ENCODE data around the gene FBRS. TPM values are rescaled to one million over a fixed set of nuclear protein-coding genes. Genes with fewer than 3 reads are reported as not detected.
A peak's percentile ranks its signal among the peaks of the same experiment; 100 is the strongest.
"Not testable (repeated sequence)": the region's sequence is repeated elsewhere in the genome, so short reads cannot be mapped to it uniquely, and the experiment has no call there.

FBRS gene
- total RNA-seq, 1 donor from 2014 or later = 46.2 TPM

GRCh38 chr16:30697264-30698138, 39.3 kb downstream of the FBRS start:
- DNase-seq (ENCODE audit: low spot score) = no peak

DNA sequence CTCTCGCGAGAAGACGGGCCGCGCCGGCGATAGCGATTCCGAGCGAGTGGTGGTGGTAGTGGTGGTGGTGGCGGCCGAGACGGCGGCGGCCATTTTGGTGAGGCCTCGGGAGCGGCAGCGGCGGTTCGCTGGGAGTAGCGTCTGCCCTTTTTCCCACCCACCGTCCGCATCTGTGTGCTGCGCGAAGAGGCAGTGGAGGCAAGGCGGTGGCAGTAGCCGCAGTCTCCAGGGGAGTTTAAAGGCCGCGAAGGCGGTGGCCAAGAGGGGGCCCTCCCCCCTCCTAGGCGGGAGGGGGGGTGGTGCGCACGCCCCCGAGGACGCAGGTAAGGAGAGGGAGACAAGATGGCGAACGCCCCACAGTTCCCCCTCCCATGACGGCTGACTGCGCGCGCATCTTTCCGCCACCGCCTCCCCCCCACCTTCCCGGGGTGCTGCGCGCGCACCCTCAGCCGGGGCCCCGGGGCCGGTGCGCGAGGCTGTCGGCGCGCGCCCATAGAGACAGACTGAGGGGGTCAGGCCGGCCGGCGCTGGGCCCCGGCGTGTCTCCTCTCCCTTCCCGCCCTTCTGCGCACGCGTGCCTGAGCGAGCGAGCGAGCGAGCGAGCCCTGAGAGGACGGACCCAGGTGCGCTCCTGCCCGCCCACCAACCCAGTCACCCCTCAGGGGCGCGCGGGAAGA, 40.0 kb downstream of the FBRS start:
- peak; percentile 100 for DNase-seq (ENCODE audit: low spot score)

GRCh38 chr16:30698816-30699614, 40.8 kb downstream of the FBRS start, which contains the start of gene SRCAP:
Gene SRCAP, plus strand, starts transcription at chr16:30699171. Its CDS starts 1,654 bp downstream, at chr16:30700825.
- DNase-seq (ENCODE audit: low spot score) = peak; percentile 95

GRCh38 chr16:30699615-30700099, 41.4 kb downstream of the FBRS start:
- DNase-seq (ENCODE audit: low spot score) = no peak

- DNase-seq (ENCODE audit: low spot score) = no peak
These were observed 42.3 kb downstream of the FBRS start for GRCh38 chr16:30700491-30700890.

- DNase-seq (ENCODE audit: low spot score) = no peak
These were observed 42.7 kb downstream of the FBRS start for GRCh38 chr16:30700971-30701370.

DNA sequence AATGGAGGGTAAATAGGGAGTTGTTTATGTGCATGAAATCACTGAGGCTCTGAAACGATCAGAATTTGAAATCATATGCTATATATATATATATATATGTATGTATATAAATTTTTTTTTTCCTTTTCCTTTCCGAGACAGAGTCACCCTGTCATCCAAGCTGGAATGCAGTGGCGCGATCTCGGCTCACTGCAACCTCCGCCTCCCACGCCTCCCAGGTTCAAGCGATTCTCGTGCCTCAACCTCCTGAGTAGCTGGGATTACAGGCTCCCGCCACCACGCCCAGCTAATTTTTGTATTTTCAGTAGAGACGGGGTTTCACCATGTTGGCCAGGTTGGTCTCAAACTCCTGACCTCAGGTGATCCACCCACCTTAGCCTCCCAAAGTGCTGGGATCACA, 44.8 kb downstream of the FBRS start:
- DNase-seq (ENCODE audit: low spot score) = not testable (repeated sequence)

GRCh38 chr16:30703971-30704370, 45.7 kb downstream of the FBRS start:
- DNase-seq (ENCODE audit: low spot score) = no peak

GRCh38 chr16:30706046-30706445, 47.8 kb downstream of the FBRS start:
- no peak for DNase-seq (ENCODE audit: low spot score)

GRCh38 chr16:30710971-30711370, 52.7 kb downstream of the FBRS start:
- no peak for DNase-seq (ENCODE audit: low spot score)

DNA sequence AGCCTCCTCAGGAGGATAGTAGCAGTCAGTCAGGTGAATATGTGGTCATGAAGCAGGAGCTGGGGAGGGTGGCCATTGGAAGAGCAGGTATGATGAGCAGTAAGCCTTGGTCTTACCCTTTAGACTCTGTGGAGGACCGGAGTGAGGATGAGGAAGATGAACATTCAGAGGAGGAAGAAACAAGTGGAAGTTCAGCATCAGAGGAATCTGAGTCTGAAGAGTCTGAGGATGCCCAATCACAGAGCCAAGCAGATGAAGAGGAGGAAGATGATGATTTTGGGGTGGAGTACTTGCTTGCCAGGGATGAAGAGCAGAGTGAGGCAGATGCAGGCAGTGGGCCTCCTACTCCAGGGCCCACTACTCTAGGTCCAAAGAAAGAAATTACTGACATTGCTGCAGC, 53.5 kb downstream of the FBRS start:
- no peak for DNase-seq (ENCODE audit: low spot score)

- DNase-seq (ENCODE audit: low spot score) = no peak
These were observed 57.7 kb downstream of the FBRS start for GRCh38 chr16:30715750-30716445.

DNA sequence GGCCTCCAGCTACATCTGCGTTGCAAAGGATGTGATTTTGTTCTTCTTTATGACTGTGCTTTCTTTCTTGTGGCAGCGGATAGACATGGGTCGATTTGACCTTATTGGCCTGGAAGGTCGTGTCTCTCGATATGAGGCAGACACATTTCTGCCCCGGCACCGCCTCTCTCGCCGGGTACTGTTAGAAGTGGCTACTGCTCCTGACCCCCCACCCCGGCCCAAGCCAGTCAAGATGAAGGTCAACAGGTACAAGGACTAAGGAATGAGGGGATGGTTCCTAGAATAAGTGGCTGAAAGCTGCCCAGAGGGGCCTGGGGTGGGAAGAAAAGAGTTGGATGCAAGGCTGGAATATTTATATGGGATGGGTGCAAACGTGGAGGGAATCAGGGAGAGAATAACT, 61.9 kb downstream of the FBRS start:
- DNase-seq (ENCODE audit: low spot score) = no peak

Other genes starting within 250 kb of the FBRS start
- 26.8 TPM for gene DCTPP1, start 228.4 kb upstream of the FBRS start, total RNA-seq
- 48.4 TPM for gene SEPHS2, start 212.6 kb upstream of the FBRS start, total RNA-seq
- 6.8 TPM for gene ITGAL, start 185.7 kb upstream of the FBRS start, total RNA-seq
- gene ZNF768, start 131.9 kb upstream of the FBRS start, total RNA-seq = 24.8 TPM
- 9.6 TPM for gene ZNF747, start 123.6 kb upstream of the FBRS start, total RNA-seq
- 5.9 TPM for gene ZNF764, start 100.1 kb upstream of the FBRS start, total RNA-seq
- 12.1 TPM for gene ZNF688, start 86.7 kb upstream of the FBRS start, total RNA-seq
- 10.1 TPM for gene ZNF785, start 72.7 kb upstream of the FBRS start, total RNA-seq
- 5.9 TPM for gene ZNF689, start 48.0 kb upstream of the FBRS start, total RNA-seq
- 36.9 TPM for gene PRR14, start 7.5 kb upstream of the FBRS start, total RNA-seq
- 59.7 TPM for gene SRCAP, start 40.7 kb downstream of the FBRS start, total RNA-seq
- gene PHKG2, start 90.0 kb downstream of the FBRS start, total RNA-seq = 20.8 TPM
- 2.2 TPM for gene CFAP119, start 103.6 kb downstream of the FBRS start, total RNA-seq
- 97.5 TPM for gene RNF40, start 103.9 kb downstream of the FBRS start, total RNA-seq
- gene ZNF629, start 128.8 kb downstream of the FBRS start, total RNA-seq = 10.4 TPM
- 21.3 TPM for gene BCL7C, start 235.6 kb downstream of the FBRS start, total RNA-seq
- 4.9 TPM for gene CTF1, start 238.2 kb downstream of the FBRS start, total RNA-seq